Measurements from ENCODE around the gene CAPN14.

Gene CAPN14

DNA sequence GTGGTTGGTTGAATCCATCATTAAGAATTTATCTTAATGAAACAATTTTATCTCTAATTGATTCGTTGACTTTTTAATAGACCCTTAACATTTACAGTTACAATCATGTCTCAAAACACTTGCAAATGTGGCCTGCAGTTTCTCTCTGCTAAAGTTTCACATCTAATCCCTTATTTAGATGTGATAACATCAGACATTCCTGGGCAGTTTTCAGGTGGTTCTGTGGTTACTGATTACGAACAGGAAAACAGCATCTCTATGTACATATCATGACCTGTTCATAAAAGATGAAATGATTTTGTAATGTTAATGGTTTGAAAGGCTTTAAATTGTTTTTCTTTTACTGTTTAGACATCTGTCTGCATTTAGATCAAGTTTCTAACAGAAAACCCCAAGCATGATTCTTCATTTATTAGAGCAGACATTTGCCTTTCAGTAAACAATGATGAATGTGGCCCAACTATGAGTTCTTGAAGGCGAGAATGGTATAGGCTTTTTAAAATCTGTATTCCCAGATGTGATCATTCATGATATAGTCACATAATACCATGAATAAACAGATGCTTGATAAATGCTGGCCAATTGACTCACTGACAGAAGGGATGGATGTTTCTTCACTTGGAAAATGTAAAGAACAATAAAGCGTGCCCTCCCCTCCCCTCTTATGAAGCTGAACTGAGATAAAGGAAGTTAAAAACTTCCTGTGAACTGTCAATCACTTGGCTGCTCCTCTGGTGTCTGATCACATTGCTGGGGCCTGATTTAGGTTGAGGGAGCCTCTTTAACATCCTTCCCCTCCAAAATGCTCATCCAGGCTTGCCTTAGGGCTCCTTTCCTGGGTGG, 3.5 kb downstream of the CAPN14 start:
- H3K36me3 ChIP-seq = no peaks in the 10 kb centered on the region
- no peak overlapping the region for H3K27ac ChIP-seq
- H3K9me3 ChIP-seq = no peaks in the 10 kb centered on the region
- no peaks in the 10 kb centered on the region for H3K4me1 ChIP-seq (ENCODE audit: control insufficient read depth in 1 of 2, insufficient read depth in 1 of 2, low read depth in 1 of 2, low read length in 1 of 2)
- H3K27me3 ChIP-seq = no peaks in the 10 kb centered on the region
- TF ChIP-seq, protein P1, sequence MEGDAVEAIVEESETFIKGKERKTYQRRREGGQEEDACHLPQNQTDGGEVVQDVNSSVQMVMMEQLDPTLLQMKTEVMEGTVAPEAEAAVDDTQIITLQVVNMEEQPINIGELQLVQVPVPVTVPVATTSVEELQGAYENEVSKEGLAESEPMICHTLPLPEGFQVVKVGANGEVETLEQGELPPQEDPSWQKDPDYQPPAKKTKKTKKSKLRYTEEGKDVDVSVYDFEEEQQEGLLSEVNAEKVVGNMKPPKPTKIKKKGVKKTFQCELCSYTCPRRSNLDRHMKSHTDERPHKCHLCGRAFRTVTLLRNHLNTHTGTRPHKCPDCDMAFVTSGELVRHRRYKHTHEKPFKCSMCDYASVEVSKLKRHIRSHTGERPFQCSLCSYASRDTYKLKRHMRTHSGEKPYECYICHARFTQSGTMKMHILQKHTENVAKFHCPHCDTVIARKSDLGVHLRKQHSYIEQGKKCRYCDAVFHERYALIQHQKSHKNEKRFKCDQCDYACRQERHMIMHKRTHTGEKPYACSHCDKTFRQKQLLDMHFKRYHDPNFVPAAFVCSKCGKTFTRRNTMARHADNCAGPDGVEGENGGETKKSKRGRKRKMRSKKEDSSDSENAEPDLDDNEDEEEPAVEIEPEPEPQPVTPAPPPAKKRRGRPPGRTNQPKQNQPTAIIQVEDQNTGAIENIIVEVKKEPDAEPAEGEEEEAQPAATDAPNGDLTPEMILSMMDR (IDR thresholded peaks at IDR 0.05) = no peak
- no peak overlapping the region for H3K4me3 ChIP-seq (ENCODE audit: low read depth in 1 of 2, low read length in 1 of 2)

DNA sequence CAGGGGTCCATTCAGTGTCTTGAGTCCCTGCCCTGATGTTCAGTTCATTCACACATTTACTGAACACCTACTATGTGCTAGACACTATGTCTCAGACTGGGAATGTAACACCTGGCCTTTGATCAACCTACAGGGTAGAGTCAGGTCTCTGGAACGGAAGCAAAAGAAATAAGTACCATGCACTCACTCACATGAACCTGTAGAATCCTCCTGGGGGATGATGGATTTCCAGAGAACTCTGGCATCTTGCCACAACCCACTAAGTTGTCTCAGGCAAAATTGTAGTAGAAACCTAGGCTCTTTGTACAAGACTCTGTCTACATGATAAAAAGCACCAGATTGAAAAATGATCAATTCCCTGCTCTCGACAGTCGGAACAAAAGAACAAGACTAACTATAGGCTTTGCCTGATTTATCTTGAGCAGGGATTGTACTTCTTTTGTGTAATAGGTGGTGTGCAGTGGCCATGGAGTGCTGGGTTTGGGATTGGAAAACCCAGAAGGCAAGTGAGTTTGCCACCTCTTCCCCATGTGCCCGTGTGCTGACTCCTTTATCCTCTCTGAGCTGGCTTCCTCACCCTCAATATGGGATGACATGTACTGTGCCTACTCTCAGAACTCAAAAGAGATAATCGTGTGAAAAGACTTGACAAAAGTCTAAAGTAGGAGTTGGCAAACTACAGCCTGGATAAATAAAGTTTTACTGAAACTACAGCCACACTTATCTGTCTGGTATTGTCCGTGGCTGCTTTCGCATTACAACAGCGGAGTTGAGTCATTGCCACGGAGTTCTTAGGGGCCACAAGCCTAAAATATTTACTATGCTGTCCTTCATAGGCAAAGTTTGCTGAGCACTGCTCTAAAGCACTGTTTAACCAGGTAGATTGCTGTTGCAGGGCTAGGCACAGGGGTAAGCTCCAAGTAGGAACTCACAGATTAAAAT, 4.4 kb downstream of the CAPN14 start:
- Histone ChIP-seq H3K9me3 (no peaks in the 10 kb centered on the region), H3K4me3 (ENCODE audit: low read depth in 1 of 2, low read length in 1 of 2) (no peak overlapping the region), H3K4me1 (ENCODE audit: control insufficient read depth in 1 of 2, insufficient read depth in 1 of 2, low read depth in 1 of 2, low read length in 1 of 2) (no peaks in the 10 kb centered on the region), H3K27ac (no peak overlapping the region), H3K27me3 (no peaks in the 10 kb centered on the region), H3K36me3 (no peaks in the 10 kb centered on the region)
- TF ChIP-seq, protein P1 (IDR thresholded peaks at IDR 0.05) = no peak

DNA sequence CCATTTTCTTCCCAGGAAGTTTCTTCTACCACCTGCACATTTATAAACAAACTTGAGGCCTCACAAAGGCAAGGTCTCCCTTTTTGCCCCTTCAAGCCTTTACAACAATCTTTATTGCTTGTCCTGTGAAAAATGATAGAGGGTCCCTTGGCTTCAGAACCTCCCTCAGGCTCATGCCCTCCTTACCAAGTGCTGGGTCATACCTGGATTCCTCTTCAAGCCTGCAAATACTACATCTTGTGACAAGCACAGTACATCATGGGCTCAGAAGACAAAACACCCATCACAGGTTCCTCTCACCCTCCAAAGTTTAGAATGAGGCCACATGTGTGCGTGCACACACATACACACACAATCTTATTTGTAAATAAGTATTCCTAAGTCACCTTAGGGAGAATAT, 9.1 kb downstream of the CAPN14 start:
- Histone ChIP-seq H3K4me1 (ENCODE audit: control insufficient read depth in 1 of 2, insufficient read depth in 1 of 2, low read depth in 1 of 2, low read length in 1 of 2) (no peaks in the 10 kb centered on the region), H3K9me3 (no peaks in the 10 kb centered on the region), H3K27ac (no peak overlapping the region), H3K4me3 (ENCODE audit: low read depth in 1 of 2, low read length in 1 of 2) (no peak overlapping the region), H3K36me3 (no peaks in the 10 kb centered on the region), H3K27me3 (no peaks in the 10 kb centered on the region)
- TF ChIP-seq, protein P1 (IDR thresholded peaks at IDR 0.05) = no peak

DNA sequence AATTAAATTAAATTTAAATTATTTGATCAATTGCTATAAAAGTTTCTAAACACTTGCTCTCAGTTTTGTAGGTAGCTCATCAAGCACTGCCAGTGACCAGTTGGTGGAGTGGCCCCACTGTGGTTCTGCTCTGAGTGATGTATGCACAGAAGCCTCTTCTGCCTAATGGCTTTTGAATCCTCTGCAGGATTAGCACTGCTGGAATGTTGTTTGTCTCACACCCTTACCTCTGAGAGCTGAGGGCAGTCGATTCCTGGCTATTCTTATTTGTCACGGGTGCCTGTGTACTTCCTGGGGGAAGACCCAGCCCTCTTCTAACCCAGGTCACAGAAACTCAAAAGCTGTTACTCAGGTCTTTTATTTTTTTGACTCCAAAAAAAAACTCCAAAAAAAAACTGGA, 9.5 kb downstream of the CAPN14 start:
- Histone ChIP-seq H3K27me3 (no peaks in the 10 kb centered on the region), H3K36me3 (no peaks in the 10 kb centered on the region), H3K9me3 (no peaks in the 10 kb centered on the region), H3K4me3 (ENCODE audit: low read depth in 1 of 2, low read length in 1 of 2) (no peak overlapping the region), H3K27ac (no peak overlapping the region), H3K4me1 (ENCODE audit: control insufficient read depth in 1 of 2, insufficient read depth in 1 of 2, low read depth in 1 of 2, low read length in 1 of 2) (no peaks in the 10 kb centered on the region)
- TF ChIP-seq, protein P1 (IDR thresholded peaks at IDR 0.05) = no peak

DNA sequence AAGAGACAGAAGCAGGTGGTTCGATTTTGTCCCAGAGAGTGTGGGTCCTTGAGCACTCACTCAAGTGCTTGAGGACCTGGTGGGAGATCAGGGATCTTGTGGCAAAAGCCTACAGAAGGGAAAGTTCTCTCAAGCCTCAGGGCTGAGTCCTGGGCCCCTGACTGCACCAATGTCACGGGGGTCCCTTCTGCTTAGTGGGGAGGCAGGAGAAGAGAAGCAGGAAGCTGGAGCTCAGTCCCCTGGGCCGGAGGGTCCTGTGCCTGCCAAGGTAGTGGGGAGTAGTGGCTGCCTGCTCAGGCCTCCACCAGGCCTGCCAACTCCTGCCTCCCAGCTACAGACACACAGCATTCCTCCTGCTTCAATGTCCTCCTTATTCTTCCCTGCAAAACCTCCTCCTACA, 11.7 kb downstream of the CAPN14 start:
- H3K9me3 ChIP-seq = no peaks in the 10 kb centered on the region
- no peaks in the 10 kb centered on the region for H3K27me3 ChIP-seq
- no peaks in the 10 kb centered on the region for H3K36me3 ChIP-seq
- no peak overlapping the region for H3K4me3 ChIP-seq (ENCODE audit: low read depth in 1 of 2, low read length in 1 of 2)
- TF ChIP-seq, protein P1 (IDR thresholded peaks at IDR 0.05) = no peak
- no peaks in the 10 kb centered on the region for H3K4me1 ChIP-seq (ENCODE audit: control insufficient read depth in 1 of 2, insufficient read depth in 1 of 2, low read depth in 1 of 2, low read length in 1 of 2)
- no peak overlapping the region for H3K27ac ChIP-seq
